Adrenal gland (tissue), 12 donors: ENCODE data around the gene TRIM63. TPM values are rescaled to one million over a fixed set of nuclear protein-coding genes. Genes with fewer than 3 reads are reported as not detected.

ENCODE experiments used
- DNase-seq, 7 donors: peaks; one replicate each; pipeline ENCODE4 v3.0.0-alpha.2; 2019 to 2020
- H3K27ac ChIP-seq, 5 donors: fragments of 200-600 bp; sonication (generic) in 4 of 5; 1 replicate in 3 of 5; 2 replicates in 2 of 5; pipeline versions ENCODE4 v1.5.1 to v1.8.0; 2016 to 2020; ENCODE audit warnings: mild to moderate bottlenecking in 1 of 5
- H3K27me3 ChIP-seq: fragments of 200-600 bp; 2 replicates; pipeline ENCODE4 v1.8.0; 2021
- H3K36me3 ChIP-seq, 2 donors: fragments of 200-600 bp; replicated peaks in 1 of 2; 1 replicate in 1 of 2; 2 replicates in 1 of 2; pipeline versions ENCODE4 v1.5.1 to v1.8.0; 2018 to 2022
- H3K4me1 ChIP-seq, 2 donors: fragments of 200-600 bp; replicated peaks in 1 of 2; 1 replicate in 1 of 2; 2 replicates in 1 of 2; pipeline versions ENCODE4 v1.5.1 to v1.8.0; 2018 to 2021
- H3K4me3 ChIP-seq, 4 donors: fragments of 200-600 bp; sonication (generic) in 3 of 4; one replicate each; pipeline ENCODE4 v1.5.1; 2016 to 2018
- H3K9me3 ChIP-seq, 3 donors: fragments of 200-600 bp; sonication (generic) in 1 of 3; replicated peaks in 1 of 3; 1 replicate in 2 of 3; 2 replicates in 1 of 3; pipeline versions ENCODE4 v1.5.1 to v1.8.0; 2016 to 2021
- POLR2A ChIP-seq, 2 donors: fragments of 450-650 bp; IDR thresholded peaks; one replicate each; pipeline ENCODE4 v1.6.1; 2017; ENCODE audit warnings: antibody characterized with exemption in 2 of 2, mild to moderate bottlenecking in 2 of 2, moderate library complexity in 1 of 2
- WGBS, 4 donors: extraction: QIAGEN DNeasy Blood & Tissue Kit in 2 of 4; methylation state at CpG; one replicate each; pipeline versions ENCODE4 v1.1.5 to v1.1.7; 2013 to 2017; 5-methylcytosine and 5-hydroxymethylcytosine counted together
- intact Hi-C, 2 donors: fragments of 100-400 bp; cut with DNase I; formaldehyde crosslinking; loops; one replicate each; pipeline versions ENCODE4 v1.14.1 to v1.15.0; 2022 to 2023
- polyA plus RNA-seq, 3 donors: library from polyadenylated mRNA; stranded (reverse); fragments of 200-250 nt in 2 of 3; fragments of 350-450 nt in 1 of 3; fragmentation: Illumina TruSeq in 1 of 3; extraction: RNeasy Lipid Tissue Mini Kit (QIAGEN cat#74804) in 1 of 3; gene quantifications; one replicate each; pipeline ENCODE4 v1.2.3, GENCODE V29; 2013 to 2014
- total RNA-seq, 9 donors: library from RNA; depleted of rRNA in 4 of 9; stranded (reverse); fragments of >200 nt in 4 of 9; fragments of 120-200 nt in 1 of 9; fragmentation: NEBNext Ultra II Directional in 1 of 9; extraction: Animal tissue kit (Norgen Biotek cat#: 25700) in 1 of 9; gene quantifications; one replicate each; pipeline versions ENCODE4 v1.1.0 to v1.2.4, GENCODE V29; 2013 to 2023
- TF ChIP-seq, protein P1 (sequence below), 6 experiments: fragments of 450-650 bp in 4 of 6; fragments of 200-600 bp in 2 of 6; sonication (generic) in 1 of 6; IDR thresholded peaks; 1 replicate in 5 of 6; 2 replicates in 1 of 6; pipeline versions ENCODE4 v1.5.1 to v1.8.0; 2016 to 2021; ENCODE audit warnings: antibody characterized with exemption in 6 of 6, mild to moderate bottlenecking in 2 of 6, moderate library complexity in 1 of 6
- donor health status: healthy with polysubstance abuse.
- donor health status: Bipolar disorder and iron deficiency.
- donor health status: DM: yes; HTN: yes; CAD: no.
- donor health status: DM: no; HTN: no; CAD: no.
- donor health status: DM: no; HTN: no; CAD: no.
- donor health status: DM: yes; HTN: yes; CAD: no.

The TRIM63 gene
- total and polyA plus RNA-seq, 12 donors, result 0.06 to 4.6 (median 0.18) TPM; not detected in 7

DNA sequence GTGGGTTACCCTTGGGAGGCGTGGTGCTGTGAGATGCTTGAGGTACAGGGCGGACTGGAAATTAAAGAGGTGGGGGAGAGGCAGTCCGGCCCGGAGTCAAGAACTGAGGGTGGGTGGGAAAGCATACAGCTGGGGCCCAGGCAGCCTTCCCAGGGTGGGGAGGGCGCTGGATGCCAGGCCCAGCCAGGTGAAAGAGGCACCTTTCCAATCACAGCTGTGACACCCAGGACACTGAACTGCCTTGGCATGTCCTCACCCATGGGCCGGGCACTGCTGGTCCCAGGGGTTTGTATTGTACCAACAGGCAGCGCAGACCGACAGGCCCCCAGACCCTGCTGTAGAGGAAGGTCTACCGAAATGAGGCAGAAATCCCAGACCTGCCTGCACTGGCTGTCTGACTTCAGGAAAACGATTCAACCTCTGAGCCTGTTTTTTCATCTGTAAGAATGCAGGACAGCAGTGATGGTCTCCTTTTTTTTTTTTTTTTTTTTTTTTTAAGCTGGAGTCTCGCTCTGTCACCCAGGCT, 30.6 kb downstream of the TRIM63 start:
- TF ChIP-seq, protein P1, sequence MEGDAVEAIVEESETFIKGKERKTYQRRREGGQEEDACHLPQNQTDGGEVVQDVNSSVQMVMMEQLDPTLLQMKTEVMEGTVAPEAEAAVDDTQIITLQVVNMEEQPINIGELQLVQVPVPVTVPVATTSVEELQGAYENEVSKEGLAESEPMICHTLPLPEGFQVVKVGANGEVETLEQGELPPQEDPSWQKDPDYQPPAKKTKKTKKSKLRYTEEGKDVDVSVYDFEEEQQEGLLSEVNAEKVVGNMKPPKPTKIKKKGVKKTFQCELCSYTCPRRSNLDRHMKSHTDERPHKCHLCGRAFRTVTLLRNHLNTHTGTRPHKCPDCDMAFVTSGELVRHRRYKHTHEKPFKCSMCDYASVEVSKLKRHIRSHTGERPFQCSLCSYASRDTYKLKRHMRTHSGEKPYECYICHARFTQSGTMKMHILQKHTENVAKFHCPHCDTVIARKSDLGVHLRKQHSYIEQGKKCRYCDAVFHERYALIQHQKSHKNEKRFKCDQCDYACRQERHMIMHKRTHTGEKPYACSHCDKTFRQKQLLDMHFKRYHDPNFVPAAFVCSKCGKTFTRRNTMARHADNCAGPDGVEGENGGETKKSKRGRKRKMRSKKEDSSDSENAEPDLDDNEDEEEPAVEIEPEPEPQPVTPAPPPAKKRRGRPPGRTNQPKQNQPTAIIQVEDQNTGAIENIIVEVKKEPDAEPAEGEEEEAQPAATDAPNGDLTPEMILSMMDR (IDR thresholded peaks at IDR 0.05), result no peak
- no peak for TF ChIP-seq POLR2A (IDR thresholded peaks at IDR 0.05)
- H3K4me3 ChIP-seq, result no peak overlapping the region

DNA sequence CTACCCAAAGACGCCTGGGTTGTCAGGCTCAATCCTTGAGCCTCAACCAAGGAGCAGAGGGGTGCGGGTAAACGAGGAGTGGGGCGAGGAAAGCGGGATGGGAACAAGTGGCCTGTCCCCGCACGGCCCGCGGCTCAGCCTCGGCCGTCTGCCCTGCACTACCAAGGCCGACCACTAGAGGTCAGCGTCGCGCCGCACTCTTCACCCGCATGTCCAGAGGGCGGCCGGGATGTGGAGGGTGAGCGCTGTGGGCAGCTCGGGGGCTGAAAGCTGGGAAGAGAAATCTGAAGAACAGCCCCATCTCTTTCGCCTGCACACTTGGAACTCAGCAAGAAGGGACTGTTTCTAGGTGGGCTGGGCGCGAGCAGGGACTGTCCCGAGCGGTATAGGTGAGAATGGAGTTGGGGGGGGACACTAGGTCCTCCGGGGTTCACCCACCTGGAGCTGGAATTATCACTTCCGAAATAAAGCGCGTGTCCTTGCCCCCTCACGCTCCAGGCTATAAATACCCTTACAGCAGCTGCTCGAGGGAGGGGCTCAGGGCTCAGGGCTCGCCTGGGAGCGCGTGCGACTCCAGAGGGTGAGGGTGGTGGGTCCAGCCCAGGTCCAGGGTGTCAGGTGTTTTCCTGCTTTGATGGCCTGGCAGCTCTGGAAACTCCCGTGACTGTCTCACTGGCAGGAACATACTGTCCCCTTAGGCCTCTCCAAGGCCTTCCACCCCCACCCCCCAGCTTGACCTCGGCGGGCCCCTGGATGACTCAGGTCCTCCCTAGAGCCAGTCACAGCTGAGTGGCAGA, 31.3 kb downstream of the TRIM63 start:
- intact Hi-C loops, result loop anchor here in 1 of 2 donors (10.0 kb wide), 1 partner anchor 129 kb away; the partner anchor contains the start of genes C1orf232 and ZNF593
- no peak for TF ChIP-seq POLR2A (IDR thresholded peaks at IDR 0.05)
- TF ChIP-seq, protein P1 (IDR thresholded peaks at IDR 0.05), result peak; percentile 95 to 100 (median 100)
- 1 to 7% (median 5%) methylated on average over 10 to 39 of the region's 39 CpGs for WGBS, 4 donors
- DNase-seq, result peak; percentile 88 to 96 (median 93)
- H3K4me1 ChIP-seq, result peaks cover 14 to 17% of the 10 kb centered on the region in 2 donors
- no peaks in the 10 kb centered on the region for H3K27me3 ChIP-seq
- no peaks in the 10 kb centered on the region for H3K36me3 ChIP-seq
- H3K27ac ChIP-seq, result peak overlapping the region in 4 of 5 donors; percentile 78 to 96 (median 90)
- peak overlapping the region; percentile 43 to 91 (median 57) for H3K4me3 ChIP-seq
- no peaks in the 10 kb centered on the region for H3K9me3 ChIP-seq

More for the DNA sequence above, 30.6 kb downstream of the TRIM63 start:
- WGBS, 4 donors, result 38 to 54% (median 48%) methylated on average over 10 to 11 of the region's 11 CpGs
- Histone ChIP-seq H3K27ac (peak overlapping the region in 3 of 5 donors; percentile 78 to 96 (median 93)), H3K4me1 (peaks cover 14 to 17% of the 10 kb centered on the region in 2 donors), H3K9me3 (no peaks in the 10 kb centered on the region), H3K36me3 (no peaks in the 10 kb centered on the region), H3K27me3 (no peaks in the 10 kb centered on the region)
- peak in 1 of 7 donors; percentile 49 for DNase-seq
- intact Hi-C loops, result loop anchor here in 1 of 2 donors (10.0 kb wide), 1 partner anchor 128 kb away; the partner anchor contains the start of genes C1orf232 and ZNF593

DNA sequence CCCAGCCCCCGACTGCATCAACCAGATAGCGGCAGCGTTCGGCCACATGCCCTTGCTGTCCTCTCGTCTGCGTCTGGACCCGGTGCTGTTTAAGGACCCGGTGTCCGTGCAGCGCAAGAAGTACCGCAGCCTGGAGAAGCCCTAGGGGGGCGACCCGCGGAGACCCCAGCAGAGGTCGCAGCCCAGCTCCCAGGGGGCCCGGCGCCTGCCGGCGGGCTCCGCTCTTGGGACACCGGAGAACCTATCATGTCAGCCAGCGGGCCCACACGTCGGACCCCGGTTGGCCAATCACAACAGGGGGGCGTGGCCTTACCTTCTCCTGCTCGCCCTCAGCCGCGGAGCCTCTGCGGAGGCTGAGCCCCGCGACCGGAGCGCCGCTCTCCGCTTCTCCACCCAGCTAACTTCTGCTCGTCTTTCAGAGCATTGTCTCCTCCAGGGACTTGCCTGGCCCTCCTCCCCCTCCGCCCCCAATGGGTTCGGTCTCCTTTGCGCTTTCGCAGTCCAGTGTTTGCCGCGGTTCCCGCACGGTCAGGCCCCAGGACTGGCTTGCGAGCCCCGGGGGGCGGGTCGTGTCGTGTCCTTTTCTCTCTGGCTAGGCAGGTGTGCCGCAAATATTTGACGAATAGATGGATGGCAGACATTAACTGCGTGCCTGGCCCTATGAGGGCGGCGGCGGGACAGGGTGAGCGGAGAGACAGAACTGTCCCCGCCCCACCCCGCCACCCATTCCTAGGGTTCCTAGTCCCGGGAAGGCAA, 32.0 kb downstream of the TRIM63 start:
- intact Hi-C loops, result loop anchor here in 1 of 2 donors (10.0 kb wide), 1 partner anchor 129 kb away; the partner anchor contains the start of genes C1orf232 and ZNF593
- no peaks in the 10 kb centered on the region for H3K36me3 ChIP-seq
- H3K4me1 ChIP-seq, result peaks cover 14 to 17% of the 10 kb centered on the region in 2 donors
- H3K4me3 ChIP-seq, result peak overlapping the region; percentile 43 to 91 (median 57)
- TF ChIP-seq POLR2A (IDR thresholded peaks at IDR 0.05), result peak; percentile 76 to 87
- TF ChIP-seq, protein P1 (IDR thresholded peaks at IDR 0.05), result no peak
- H3K9me3 ChIP-seq, result no peaks in the 10 kb centered on the region
- 0 to 1% (median 0%) methylated on average over 19 to 60 of the region's 60 CpGs for WGBS, 4 donors
- H3K27me3 ChIP-seq, result no peaks in the 10 kb centered on the region
- peak overlapping the region in 4 of 5 donors; percentile 78 to 96 (median 90) for H3K27ac ChIP-seq
- peak; percentile 93 to 98 (median 97) for DNase-seq
